HCT116 (cell line): ENCODE data around the gene PLA2G12B.

Source experiments
- ATF3 ChIP-seq: IDR thresholded peaks from 2 replicates; pipeline ENCODE4 v1.6.1; 2012
- EGR1 ChIP-seq: IDR thresholded peaks from 2 replicates; pipeline ENCODE4 v1.6.1; 2012; ENCODE audit warnings: low read depth
- EZH2 ChIP-seq: fragments of 200-600 bp; sonication (generic); IDR thresholded peaks from 2 replicates; pipeline ENCODE4 v1.6.1; 2017; ENCODE audit warnings: antibody characterized with exemption, mixed run types
- FOSL1 ChIP-seq: IDR thresholded peaks from 2 replicates; pipeline ENCODE4 v1.6.1; 2012; ENCODE audit warnings: low read depth
- MAX ChIP-seq: IDR thresholded peaks from 2 replicates; pipeline ENCODE4 v1.6.1; 2012
- POLR2A ChIP-seq: IDR thresholded peaks from 2 replicates; pipeline ENCODE4 v1.7.0; 2011; ENCODE audit warnings: borderline replicate concordance; ENCODE audit not compliant: insufficient read depth, insufficient read length; ENCODE audit errors: extremely low read depth
- POLR2AphosphoS5 ChIP-seq: IDR thresholded peaks from 2 replicates; pipeline ENCODE4 v1.6.1; 2011; ENCODE audit warnings: mild to moderate bottlenecking, low read depth, low read length, moderate library complexity
- SP1 ChIP-seq: IDR thresholded peaks from 2 replicates; pipeline ENCODE4 v1.6.1; 2012; ENCODE audit warnings: low read depth
- SRF ChIP-seq: IDR thresholded peaks from 2 replicates; pipeline ENCODE4 v1.6.1; 2012; ENCODE audit warnings: low read depth
- ZNF274 ChIP-seq: fragments of 200-500 bp; sonication (Bioruptor generic); IDR thresholded peaks from 2 replicates; pipeline ENCODE4 v1.6.1; 2014; ENCODE audit warnings: mild to moderate bottlenecking, low read depth, low read length, inconsistent platforms
- TF ChIP-seq, protein P1 (sequence below), 3 experiments: fragments of 200-600 bp in 1 of 3; sonication (generic) in 1 of 3; IDR thresholded peaks in 2 of 3; conservative IDR thresholded peaks in 1 of 3; 2 replicates each; pipeline ENCODE4 v1.5.1; 2012 to 2017; ENCODE audit warnings: low read depth in 2 of 3, low read length in 2 of 3, antibody characterized with exemption in 1 of 3, borderline replicate concordance in 1 of 3, control low read depth in 1 of 3, mild to moderate bottlenecking in 1 of 3, mixed read lengths in 1 of 3, mixed run types in 1 of 3, moderate library complexity in 1 of 3; ENCODE audit not compliant: insufficient read depth in 1 of 3
- TF ChIP-seq, protein P2 (sequence below): IDR thresholded peaks from 2 replicates; pipeline ENCODE4 v1.6.1; 2011; ENCODE audit warnings: mild to moderate bottlenecking, low read length, moderate library complexity; ENCODE audit not compliant: insufficient replicate concordance; ENCODE audit errors: extremely low read depth
- TF ChIP-seq, protein P3 (sequence below): IDR thresholded peaks from 2 replicates; pipeline ENCODE4 v1.6.1; 2012; ENCODE audit warnings: low read depth

- TF ChIP-seq SP1 (no peak), POLR2AphosphoS5 (no peak), POLR2A (no peak), EZH2 (no peak), ATF3 (no peak), FOSL1 (no peak), ZNF274 (no peak), MAX (no peak), SRF (no peak), EGR1 (no peak)
- TF ChIP-seq, protein P1, sequence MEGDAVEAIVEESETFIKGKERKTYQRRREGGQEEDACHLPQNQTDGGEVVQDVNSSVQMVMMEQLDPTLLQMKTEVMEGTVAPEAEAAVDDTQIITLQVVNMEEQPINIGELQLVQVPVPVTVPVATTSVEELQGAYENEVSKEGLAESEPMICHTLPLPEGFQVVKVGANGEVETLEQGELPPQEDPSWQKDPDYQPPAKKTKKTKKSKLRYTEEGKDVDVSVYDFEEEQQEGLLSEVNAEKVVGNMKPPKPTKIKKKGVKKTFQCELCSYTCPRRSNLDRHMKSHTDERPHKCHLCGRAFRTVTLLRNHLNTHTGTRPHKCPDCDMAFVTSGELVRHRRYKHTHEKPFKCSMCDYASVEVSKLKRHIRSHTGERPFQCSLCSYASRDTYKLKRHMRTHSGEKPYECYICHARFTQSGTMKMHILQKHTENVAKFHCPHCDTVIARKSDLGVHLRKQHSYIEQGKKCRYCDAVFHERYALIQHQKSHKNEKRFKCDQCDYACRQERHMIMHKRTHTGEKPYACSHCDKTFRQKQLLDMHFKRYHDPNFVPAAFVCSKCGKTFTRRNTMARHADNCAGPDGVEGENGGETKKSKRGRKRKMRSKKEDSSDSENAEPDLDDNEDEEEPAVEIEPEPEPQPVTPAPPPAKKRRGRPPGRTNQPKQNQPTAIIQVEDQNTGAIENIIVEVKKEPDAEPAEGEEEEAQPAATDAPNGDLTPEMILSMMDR (IDR thresholded peaks at IDR 0.05 in 2 of 3, conservative IDR thresholded peaks at IDR 0.05 in 1 of 3; ENCODE audit: borderline replicate concordance in 1 of 3, insufficient read depth in 1 of 3, low read depth in 2 of 3, low read length in 2 of 3), result no peak
- TF ChIP-seq, protein P2, sequence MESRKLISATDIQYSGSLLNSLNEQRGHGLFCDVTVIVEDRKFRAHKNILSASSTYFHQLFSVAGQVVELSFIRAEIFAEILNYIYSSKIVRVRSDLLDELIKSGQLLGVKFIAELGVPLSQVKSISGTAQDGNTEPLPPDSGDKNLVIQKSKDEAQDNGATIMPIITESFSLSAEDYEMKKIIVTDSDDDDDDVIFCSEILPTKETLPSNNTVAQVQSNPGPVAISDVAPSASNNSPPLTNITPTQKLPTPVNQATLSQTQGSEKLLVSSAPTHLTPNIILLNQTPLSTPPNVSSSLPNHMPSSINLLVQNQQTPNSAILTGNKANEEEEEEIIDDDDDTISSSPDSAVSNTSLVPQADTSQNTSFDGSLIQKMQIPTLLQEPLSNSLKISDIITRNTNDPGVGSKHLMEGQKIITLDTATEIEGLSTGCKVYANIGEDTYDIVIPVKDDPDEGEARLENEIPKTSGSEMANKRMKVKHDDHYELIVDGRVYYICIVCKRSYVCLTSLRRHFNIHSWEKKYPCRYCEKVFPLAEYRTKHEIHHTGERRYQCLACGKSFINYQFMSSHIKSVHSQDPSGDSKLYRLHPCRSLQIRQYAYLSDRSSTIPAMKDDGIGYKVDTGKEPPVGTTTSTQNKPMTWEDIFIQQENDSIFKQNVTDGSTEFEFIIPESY, result no peak
- TF ChIP-seq, protein P3, sequence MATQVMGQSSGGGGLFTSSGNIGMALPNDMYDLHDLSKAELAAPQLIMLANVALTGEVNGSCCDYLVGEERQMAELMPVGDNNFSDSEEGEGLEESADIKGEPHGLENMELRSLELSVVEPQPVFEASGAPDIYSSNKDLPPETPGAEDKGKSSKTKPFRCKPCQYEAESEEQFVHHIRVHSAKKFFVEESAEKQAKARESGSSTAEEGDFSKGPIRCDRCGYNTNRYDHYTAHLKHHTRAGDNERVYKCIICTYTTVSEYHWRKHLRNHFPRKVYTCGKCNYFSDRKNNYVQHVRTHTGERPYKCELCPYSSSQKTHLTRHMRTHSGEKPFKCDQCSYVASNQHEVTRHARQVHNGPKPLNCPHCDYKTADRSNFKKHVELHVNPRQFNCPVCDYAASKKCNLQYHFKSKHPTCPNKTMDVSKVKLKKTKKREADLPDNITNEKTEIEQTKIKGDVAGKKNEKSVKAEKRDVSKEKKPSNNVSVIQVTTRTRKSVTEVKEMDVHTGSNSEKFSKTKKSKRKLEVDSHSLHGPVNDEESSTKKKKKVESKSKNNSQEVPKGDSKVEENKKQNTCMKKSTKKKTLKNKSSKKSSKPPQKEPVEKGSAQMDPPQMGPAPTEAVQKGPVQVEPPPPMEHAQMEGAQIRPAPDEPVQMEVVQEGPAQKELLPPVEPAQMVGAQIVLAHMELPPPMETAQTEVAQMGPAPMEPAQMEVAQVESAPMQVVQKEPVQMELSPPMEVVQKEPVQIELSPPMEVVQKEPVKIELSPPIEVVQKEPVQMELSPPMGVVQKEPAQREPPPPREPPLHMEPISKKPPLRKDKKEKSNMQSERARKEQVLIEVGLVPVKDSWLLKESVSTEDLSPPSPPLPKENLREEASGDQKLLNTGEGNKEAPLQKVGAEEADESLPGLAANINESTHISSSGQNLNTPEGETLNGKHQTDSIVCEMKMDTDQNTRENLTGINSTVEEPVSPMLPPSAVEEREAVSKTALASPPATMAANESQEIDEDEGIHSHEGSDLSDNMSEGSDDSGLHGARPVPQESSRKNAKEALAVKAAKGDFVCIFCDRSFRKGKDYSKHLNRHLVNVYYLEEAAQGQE, result no peak
Observed at GRCh38 chr10:72930276-72930675, 24.3 kb downstream of the PLA2G12B start.
